ENCODE data around the gene CNDP1.

- TF ChIP-seq, protein P1, sequence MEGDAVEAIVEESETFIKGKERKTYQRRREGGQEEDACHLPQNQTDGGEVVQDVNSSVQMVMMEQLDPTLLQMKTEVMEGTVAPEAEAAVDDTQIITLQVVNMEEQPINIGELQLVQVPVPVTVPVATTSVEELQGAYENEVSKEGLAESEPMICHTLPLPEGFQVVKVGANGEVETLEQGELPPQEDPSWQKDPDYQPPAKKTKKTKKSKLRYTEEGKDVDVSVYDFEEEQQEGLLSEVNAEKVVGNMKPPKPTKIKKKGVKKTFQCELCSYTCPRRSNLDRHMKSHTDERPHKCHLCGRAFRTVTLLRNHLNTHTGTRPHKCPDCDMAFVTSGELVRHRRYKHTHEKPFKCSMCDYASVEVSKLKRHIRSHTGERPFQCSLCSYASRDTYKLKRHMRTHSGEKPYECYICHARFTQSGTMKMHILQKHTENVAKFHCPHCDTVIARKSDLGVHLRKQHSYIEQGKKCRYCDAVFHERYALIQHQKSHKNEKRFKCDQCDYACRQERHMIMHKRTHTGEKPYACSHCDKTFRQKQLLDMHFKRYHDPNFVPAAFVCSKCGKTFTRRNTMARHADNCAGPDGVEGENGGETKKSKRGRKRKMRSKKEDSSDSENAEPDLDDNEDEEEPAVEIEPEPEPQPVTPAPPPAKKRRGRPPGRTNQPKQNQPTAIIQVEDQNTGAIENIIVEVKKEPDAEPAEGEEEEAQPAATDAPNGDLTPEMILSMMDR (conservative IDR thresholded peaks at IDR 0.05), result no peak
- TF ChIP-seq ZFX (IDR thresholded peaks at IDR 0.05), result no peak
Measured at GRCh38 chr18:74625157-74625556, 90.9 kb downstream of the CNDP1 start.
